Glutamatergic neuron (in vitro differentiated cells): Measurements from ENCODE around the gene ERP29. TPM values are rescaled to one million over a fixed set of nuclear protein-coding genes. Genes with fewer than 3 reads are reported as not detected.

Experiments used
- DNase-seq: peaks from one replicate; pipeline ENCODE4 v3.0.0; 2022
- H3K27ac Mint-ChIP-seq: one replicate; pipeline ENCODE4 v1.8.0; 2020; ENCODE audit warnings: mild to moderate bottlenecking, mixed read lengths, inconsistent platforms; ENCODE audit not compliant: unreplicated experiment
- H3K27me3 Mint-ChIP-seq: one replicate; pipeline ENCODE4 v1.8.0; 2020; ENCODE audit warnings: mild to moderate bottlenecking, moderate library complexity, mixed read lengths, inconsistent platforms; ENCODE audit not compliant: unreplicated experiment
- H3K36me3 Mint-ChIP-seq: one replicate; pipeline ENCODE4 v1.8.0; 2020; ENCODE audit warnings: mild to moderate bottlenecking, mixed read lengths, inconsistent platforms; ENCODE audit not compliant: unreplicated experiment
- H3K4me1 Mint-ChIP-seq: one replicate; pipeline ENCODE4 v1.8.0; 2020; ENCODE audit warnings: mild to moderate bottlenecking, low read depth, mixed read lengths, inconsistent platforms; ENCODE audit not compliant: unreplicated experiment
- H3K4me3 Mint-ChIP-seq: one replicate; pipeline ENCODE4 v1.8.0; 2020; ENCODE audit warnings: mild to moderate bottlenecking, mixed read lengths, inconsistent platforms; ENCODE audit not compliant: unreplicated experiment
- H3K9me3 Mint-ChIP-seq: one replicate; pipeline ENCODE4 v1.8.0; 2020; ENCODE audit warnings: mild to moderate bottlenecking, moderate library complexity, mixed read lengths, inconsistent platforms; ENCODE audit not compliant: unreplicated experiment
- microRNA-seq: library from miRNA; unstranded; fragments of <30 nt; microRNA quantifications from one replicate; pipeline ENCODE4, GENCODE V29; 2020; ENCODE audit not compliant: unreplicated experiment
- total RNA-seq: library from RNA; stranded (reverse); fragmentation: NEBNext Ultra II Directional; extraction: Animal tissue kit (Norgen Biotek cat#: 25700); gene quantifications from one replicate; pipeline ENCODE4 v1.2.1, GENCODE V29; 2021; ENCODE audit not compliant: unreplicated experiment
- TF ChIP-seq, protein P1 (sequence below): fragments of 200-600 bp; sonication (generic); IDR thresholded peaks from one replicate; pipeline ENCODE4 v1.5.0; 2021; ENCODE audit not compliant: partially characterized antibody, unreplicated experiment

The ERP29 gene
- total RNA-seq, 1 donor from 2014 or later, result 114 TPM

DNA sequence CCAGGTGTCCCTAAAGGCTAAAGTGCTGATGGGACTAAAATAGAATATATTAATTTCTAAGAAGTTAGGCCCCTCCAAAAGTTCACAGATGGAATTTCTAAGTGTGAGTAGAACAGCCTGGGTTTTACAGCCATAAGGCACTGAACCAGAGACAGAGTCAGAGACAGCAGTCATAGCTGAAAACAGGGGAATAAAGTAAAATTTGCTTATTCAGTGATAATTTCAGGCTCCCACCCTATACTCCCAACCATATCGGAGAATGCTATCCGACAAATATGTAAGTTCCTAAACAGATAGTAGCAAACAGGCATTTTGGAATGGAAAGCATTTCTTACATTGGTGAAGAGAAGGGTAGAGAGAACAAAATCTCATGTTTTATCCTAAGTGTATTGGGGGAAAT, 50.0 kb downstream of the ERP29 start:
- H3K4me3 Mint-ChIP-seq, result no peak overlapping the region
- TF ChIP-seq, protein P1, sequence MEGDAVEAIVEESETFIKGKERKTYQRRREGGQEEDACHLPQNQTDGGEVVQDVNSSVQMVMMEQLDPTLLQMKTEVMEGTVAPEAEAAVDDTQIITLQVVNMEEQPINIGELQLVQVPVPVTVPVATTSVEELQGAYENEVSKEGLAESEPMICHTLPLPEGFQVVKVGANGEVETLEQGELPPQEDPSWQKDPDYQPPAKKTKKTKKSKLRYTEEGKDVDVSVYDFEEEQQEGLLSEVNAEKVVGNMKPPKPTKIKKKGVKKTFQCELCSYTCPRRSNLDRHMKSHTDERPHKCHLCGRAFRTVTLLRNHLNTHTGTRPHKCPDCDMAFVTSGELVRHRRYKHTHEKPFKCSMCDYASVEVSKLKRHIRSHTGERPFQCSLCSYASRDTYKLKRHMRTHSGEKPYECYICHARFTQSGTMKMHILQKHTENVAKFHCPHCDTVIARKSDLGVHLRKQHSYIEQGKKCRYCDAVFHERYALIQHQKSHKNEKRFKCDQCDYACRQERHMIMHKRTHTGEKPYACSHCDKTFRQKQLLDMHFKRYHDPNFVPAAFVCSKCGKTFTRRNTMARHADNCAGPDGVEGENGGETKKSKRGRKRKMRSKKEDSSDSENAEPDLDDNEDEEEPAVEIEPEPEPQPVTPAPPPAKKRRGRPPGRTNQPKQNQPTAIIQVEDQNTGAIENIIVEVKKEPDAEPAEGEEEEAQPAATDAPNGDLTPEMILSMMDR, result no peak
- H3K9me3 Mint-ChIP-seq, result no peaks in the 10 kb centered on the region
- no peaks in the 10 kb centered on the region for H3K4me1 Mint-ChIP-seq
- H3K27ac Mint-ChIP-seq, result no peak overlapping the region
- H3K27me3 Mint-ChIP-seq, result no peaks in the 10 kb centered on the region
- no peaks in the 10 kb centered on the region for H3K36me3 Mint-ChIP-seq
- no peak for DNase-seq

DNA sequence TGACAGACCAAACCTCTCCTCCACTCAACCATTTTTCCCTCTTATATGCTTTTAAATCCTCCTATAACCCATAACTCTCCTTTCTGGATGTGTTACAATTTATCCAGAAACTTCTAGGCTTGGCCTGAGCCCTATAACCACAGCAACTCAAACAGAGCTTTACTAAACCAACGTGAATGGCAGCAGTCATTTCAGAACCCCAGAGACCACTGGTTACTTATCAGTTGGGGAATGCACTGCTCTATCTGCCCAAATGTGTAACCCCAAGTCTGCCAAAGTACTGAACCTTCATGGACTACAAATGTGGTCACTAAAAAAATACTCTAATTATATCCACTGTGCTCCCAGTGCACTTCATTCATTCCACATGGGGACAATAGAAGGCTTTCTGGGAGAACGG, 53.3 kb downstream of the ERP29 start:
- TF ChIP-seq, protein P1, result no peak
- H3K27me3 Mint-ChIP-seq, result no peaks in the 10 kb centered on the region
- H3K9me3 Mint-ChIP-seq, result no peaks in the 10 kb centered on the region
- H3K36me3 Mint-ChIP-seq, result no peaks in the 10 kb centered on the region
- no peak for DNase-seq
- no peak overlapping the region for H3K4me3 Mint-ChIP-seq
- no peaks in the 10 kb centered on the region for H3K4me1 Mint-ChIP-seq
- no peak overlapping the region for H3K27ac Mint-ChIP-seq

Small RNA genes within 50 kb of the gene (microRNA-seq; reads per million reads assigned to microRNA genes)
- not detected for gene MIR3657

Other genes with a start within 250 kb of the ERP29 start
- 55.2 TPM for gene ALDH2, start 246.5 kb upstream of the ERP29 start, total RNA-seq
- gene MAPKAPK5, start 171.2 kb upstream of the ERP29 start, total RNA-seq, result 125 TPM
- 9.7 TPM for gene TMEM116, start 261 bp upstream of the ERP29 start, total RNA-seq
- gene NAA25, start 95.4 kb downstream of the ERP29 start, total RNA-seq, result 34.8 TPM
- 36.8 TPM for gene TRAFD1, start 112.1 kb downstream of the ERP29 start, total RNA-seq